ENCODE data around the gene NDUFB8. TPM values are rescaled to one million over a fixed set of nuclear protein-coding genes. Genes with fewer than 3 reads are reported as not detected.

The NDUFB8 gene
- total and polyA plus RNA-seq, 2 donors from 2014 or later = 162 to 638 TPM

GRCh38 chr10:100507357-100507732 lies 22.3 kb downstream of the NDUFB8 start:
- FAIRE-seq = no peak

DNA sequence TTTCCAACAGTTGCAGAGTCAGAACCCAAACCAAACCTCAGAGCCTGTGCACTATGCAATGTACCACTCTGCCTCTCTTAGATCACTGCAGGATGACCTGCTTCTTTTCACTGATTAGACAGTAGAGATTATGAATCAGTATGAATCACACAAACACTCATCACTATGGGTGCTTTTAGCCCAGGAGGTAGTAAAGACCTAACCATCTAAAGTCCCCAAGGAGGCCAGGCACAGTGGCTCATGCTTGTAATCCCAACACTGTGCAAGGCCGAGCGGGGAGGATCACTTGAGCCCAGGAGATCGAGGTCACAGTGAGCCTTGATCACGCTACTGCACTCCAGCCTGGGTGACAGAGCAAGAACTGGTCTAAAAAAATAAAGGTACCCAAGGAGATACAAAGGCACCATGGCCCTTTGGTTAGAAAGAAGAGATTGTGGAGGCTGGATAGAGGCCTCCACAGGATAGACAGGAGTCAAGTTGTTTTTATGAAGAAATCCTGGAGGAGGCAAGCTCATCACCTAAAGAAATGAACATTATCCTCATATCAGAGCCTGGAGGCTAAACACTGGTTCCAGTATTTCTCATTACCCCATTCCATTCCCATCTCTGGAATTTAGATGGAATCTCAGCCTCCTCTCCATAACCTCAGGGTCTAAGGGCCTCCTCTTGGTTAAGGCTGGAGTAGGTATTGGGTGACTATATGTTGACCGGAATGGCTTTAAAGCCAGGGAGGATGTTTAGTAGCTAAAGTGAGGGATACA lies 22.9 kb downstream of the NDUFB8 start:
- intact Hi-C loops (cut with DNase I) = no loop called here
- no peak overlapping the region for H3K9ac ChIP-seq (ENCODE audit: low read length in 3 of 3)
- no peaks in the 10 kb centered on the region for H3K9me3 ChIP-seq (ENCODE audit: control insufficient read depth in 2 of 3, insufficient read depth in 1 of 3, low read length in 3 of 3)
- H3K4me1 ChIP-seq (ENCODE audit: control insufficient read depth in 2 of 3, insufficient read depth in 2 of 3, low read depth in 1 of 3, low read length in 3 of 3) = peaks cover 0 to 5% (median 4%) of the 10 kb centered on the region in 3 donors
- H3K4me3 ChIP-seq (ENCODE audit: low read length in 3 of 3) = no peak overlapping the region
- no peaks in the 10 kb centered on the region for H3K27me3 ChIP-seq (ENCODE audit: control insufficient read depth, insufficient read depth, low read length)
- FAIRE-seq = no peak
- H3K36me3 ChIP-seq (ENCODE audit: control insufficient read depth in 2 of 3, insufficient read depth in 3 of 3, low read length in 3 of 3) = peaks cover 0 to 20% (median 7%) of the 10 kb centered on the region in 3 donors
- no peak overlapping the region for H3K27ac ChIP-seq (ENCODE audit: low read depth in 2 of 2, low read length in 2 of 2)
- DNase-seq = no peak
- no peak for TF ChIP-seq CTCF (IDR thresholded peaks at IDR 0.05; ENCODE audit: borderline replicate concordance, extremely low read depth, insufficient read depth)

More at GRCh38 chr10:100507357-100507732, 22.3 kb downstream of the NDUFB8 start:
- DNase-seq = no peak
- Histone ChIP-seq H3K9ac (ENCODE audit: low read length in 3 of 3) (no peak overlapping the region), H3K9me3 (ENCODE audit: control insufficient read depth in 2 of 3, insufficient read depth in 1 of 3, low read length in 3 of 3) (no peaks in the 10 kb centered on the region), H3K36me3 (ENCODE audit: control insufficient read depth in 2 of 3, insufficient read depth in 3 of 3, low read length in 3 of 3) (peaks cover 0 to 17% (median 4%) of the 10 kb centered on the region in 3 donors), H3K4me1 (ENCODE audit: control insufficient read depth in 2 of 3, insufficient read depth in 2 of 3, low read depth in 1 of 3, low read length in 3 of 3) (peaks cover 0 to 5% (median 4%) of the 10 kb centered on the region in 3 donors), H3K27ac (ENCODE audit: low read depth in 2 of 2, low read length in 2 of 2) (no peak overlapping the region), H3K27me3 (ENCODE audit: control insufficient read depth, insufficient read depth, low read length) (no peaks in the 10 kb centered on the region), H3K4me3 (ENCODE audit: low read length in 3 of 3) (no peak overlapping the region)
- intact Hi-C loops (cut with DNase I) = no loop called here
- no peak for TF ChIP-seq CTCF (IDR thresholded peaks at IDR 0.05; ENCODE audit: borderline replicate concordance, extremely low read depth, insufficient read depth)

- Histone ChIP-seq H3K9ac (ENCODE audit: low read length in 3 of 3) (no peak overlapping the region), H3K27ac (ENCODE audit: low read depth in 2 of 2, low read length in 2 of 2) (no peak overlapping the region), H3K4me3 (ENCODE audit: low read length in 3 of 3) (no peak overlapping the region), H3K27me3 (ENCODE audit: control insufficient read depth, insufficient read depth, low read length) (no peaks in the 10 kb centered on the region), H3K4me1 (ENCODE audit: control insufficient read depth in 2 of 3, insufficient read depth in 2 of 3, low read depth in 1 of 3, low read length in 3 of 3) (peaks cover 0 to 2% (median 0%) of the 10 kb centered on the region in 3 donors), H3K36me3 (ENCODE audit: control insufficient read depth in 2 of 3, insufficient read depth in 3 of 3, low read length in 3 of 3) (peaks cover 0 to 23% (median 10%) of the 10 kb centered on the region in 3 donors), H3K9me3 (ENCODE audit: control insufficient read depth in 2 of 3, insufficient read depth in 1 of 3, low read length in 3 of 3) (no peaks in the 10 kb centered on the region)
- intact Hi-C loops (cut with DNase I) = no loop called here
- no peak for TF ChIP-seq CTCF (IDR thresholded peaks at IDR 0.05; ENCODE audit: borderline replicate concordance, extremely low read depth, insufficient read depth)
- no peak for FAIRE-seq
- no peak for DNase-seq
Observed at GRCh38 chr10:100505164-100505563, 24.5 kb downstream of the NDUFB8 start.

All from kidney (tissue), 14 donors.